SU-DHL-6 (cell line): ENCODE data around the gene CYP2W1.

Source experiments
- CTCF ChIP-seq: fragments of 200-600 bp; sonication (generic); IDR thresholded peaks from one replicate; pipeline ENCODE4 v1.5.1; 2017; ENCODE audit warnings: antibody characterized with exemption, mild to moderate bottlenecking, low read length, moderate library complexity; ENCODE audit not compliant: insufficient read depth, poor library complexity, severe bottlenecking
- EZH2phosphoT487 ChIP-seq: fragments of 200-600 bp; sonication (generic), shearing (Covaris generic); conservative IDR thresholded peaks from 2 replicates; pipeline ENCODE4 v1.6.1; 2018; ENCODE audit warnings: mild to moderate bottlenecking, antibody characterized with exemption, low read length, moderate library complexity, mixed read lengths

GRCh38 chr7:937856-938484, 45.0 kb upstream of the CYP2W1 start:
- TF ChIP-seq CTCF (no peak), EZH2phosphoT487 (no peak)
